ENCODE results near the gene C9orf50.

DNA sequence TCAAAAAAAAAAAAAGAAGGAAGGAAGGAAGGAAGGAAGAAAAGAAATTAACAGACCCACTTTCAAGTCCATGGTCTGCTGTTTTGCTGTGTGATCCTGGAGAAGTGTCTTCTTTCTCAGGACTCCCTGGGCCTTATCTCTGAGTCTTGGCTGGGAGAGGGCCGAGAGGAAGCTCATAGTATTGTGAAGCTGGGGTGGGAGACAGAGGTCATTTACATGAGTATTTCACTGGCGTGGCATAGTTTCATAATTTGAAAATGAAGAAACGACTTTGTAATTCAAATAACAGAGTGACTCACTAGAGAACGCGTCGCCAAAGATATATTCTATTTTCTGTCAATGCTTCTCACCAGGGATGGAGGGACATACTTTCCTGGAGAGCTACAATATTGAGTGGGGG is 2.4 kb upstream of the C9orf50 start:
- no peak for TF ChIP-seq CREB1 (IDR thresholded peaks at IDR 0.05; ENCODE audit: low read depth)
- TF ChIP-seq, protein P1, sequence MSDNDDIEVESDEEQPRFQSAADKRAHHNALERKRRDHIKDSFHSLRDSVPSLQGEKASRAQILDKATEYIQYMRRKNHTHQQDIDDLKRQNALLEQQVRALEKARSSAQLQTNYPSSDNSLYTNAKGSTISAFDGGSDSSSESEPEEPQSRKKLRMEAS (IDR thresholded peaks at IDR 0.05) = no peak
- no peak for TF ChIP-seq EP300 (IDR thresholded peaks at IDR 0.05; ENCODE audit: borderline replicate concordance)
- TF ChIP-seq ZBTB7A (IDR thresholded peaks at IDR 0.05; ENCODE audit: low read depth) = no peak
- TF ChIP-seq FOXM1 (IDR thresholded peaks at IDR 0.05; ENCODE audit: borderline replicate concordance, low read depth) = no peak

Measured in Ishikawa (cell line).